GM12891 (cell line): ENCODE measurements around the gene OST4.

Source experiments
- POLR2A ChIP-seq: IDR thresholded peaks from 2 replicates; pipeline ENCODE4 v1.6.1; 2011; ENCODE audit warnings: low read depth, low read length, control low read depth
- POLR2AphosphoS5 ChIP-seq: IDR thresholded peaks from 2 replicates; pipeline ENCODE4 v1.6.1; 2011; ENCODE audit warnings: low read depth, low read length, control low read depth
- SPI1 ChIP-seq: IDR thresholded peaks from 2 replicates; pipeline ENCODE4 v1.6.1; 2011; ENCODE audit warnings: low read depth, low read length, control low read depth
- TAF1 ChIP-seq: IDR thresholded peaks from 2 replicates; pipeline ENCODE4 v1.6.1; 2011; ENCODE audit warnings: low read depth, low read length, control low read depth

DNA sequence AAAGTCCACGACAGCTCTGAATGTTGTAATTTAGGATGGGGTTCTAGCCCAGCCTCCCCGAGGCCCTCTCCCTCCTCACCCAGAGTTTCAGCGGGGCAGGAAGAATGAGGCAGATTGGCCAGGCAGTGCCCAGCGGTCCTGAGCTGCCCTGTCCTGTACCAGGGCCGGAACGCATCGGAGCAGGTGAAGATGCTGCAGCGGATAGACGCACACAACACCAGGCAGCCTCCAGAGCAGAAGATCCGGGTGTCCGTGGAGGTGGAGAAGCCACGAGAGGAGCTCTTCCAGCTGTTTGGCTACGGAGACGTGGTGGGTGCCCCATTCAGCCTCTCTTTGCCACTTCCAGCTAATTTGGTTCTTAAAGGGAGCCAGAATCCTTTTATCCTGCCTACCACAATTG, 25.9 kb upstream of the OST4 start:
- no peak for TF ChIP-seq POLR2AphosphoS5
- no peak for TF ChIP-seq POLR2A
- no peak for TF ChIP-seq SPI1
- TF ChIP-seq TAF1: no peak
